HEK293T (cell line): ENCODE data around the gene MLYCD.
A peak's percentile ranks its signal among the peaks of the same experiment; 100 is the strongest.

ENCODE experiments used
- CTCF ChIA-PET: fragments of 350-600 bp; formaldehyde crosslinking; extraction: SDS; loops from one replicate; lab custom pipeline; 2021; ENCODE audit warnings: antibody characterized with exemption, inconsistent platforms; lab: Yijun Ruan, JAX
- POLR2A ChIA-PET: fragments of 350-600 bp; formaldehyde crosslinking; extraction: SDS; loops from one replicate; lab custom pipeline; 2020; ENCODE audit warnings: antibody characterized with exemption, inconsistent platforms; lab: Yijun Ruan, JAX
- DNase-seq: peaks from one replicate; pipeline ENCODE4 v3.0.0; 2012; ENCODE audit warnings: mixed read lengths; ENCODE audit errors: extremely low spot score
- ARNT ChIP-seq: fragments of 450-650 bp; IDR thresholded peaks from 2 replicates; pipeline ENCODE4 v1.6.1; 2017; ENCODE audit warnings: mild to moderate bottlenecking
- BHLHE40 ChIP-seq: fragments of 450-650 bp; IDR thresholded peaks from 2 replicates; pipeline ENCODE4 v1.6.1; 2016; ENCODE audit warnings: mild to moderate bottlenecking, moderate library complexity, borderline replicate concordance
- CTBP1 ChIP-seq: fragments of 450-650 bp; IDR thresholded peaks from 2 replicates; pipeline ENCODE4 v1.6.1; 2016; ENCODE audit warnings: borderline replicate concordance
- ELF4 ChIP-seq: fragments of 450-650 bp; IDR thresholded peaks from 2 replicates; pipeline ENCODE4 v1.6.1; 2017; ENCODE audit warnings: antibody characterized with exemption
- FOXA1 ChIP-seq: fragments of 450-650 bp; IDR thresholded peaks from 2 replicates; pipeline ENCODE4 v1.6.1; 2016; ENCODE audit warnings: mild to moderate bottlenecking
- FOXK2 ChIP-seq: fragments of 450-650 bp; IDR thresholded peaks from 2 replicates; pipeline ENCODE4 v1.6.1; 2016; ENCODE audit warnings: mild to moderate bottlenecking
- FOXM1 ChIP-seq: fragments of 450-650 bp; IDR thresholded peaks from 2 replicates; pipeline ENCODE4 v1.6.1; 2017; ENCODE audit warnings: mild to moderate bottlenecking, borderline replicate concordance
- HDGF ChIP-seq: fragments of 450-650 bp; IDR thresholded peaks from 2 replicates; pipeline ENCODE4 v1.6.1; 2017; ENCODE audit warnings: antibody characterized with exemption, borderline replicate concordance
- L3MBTL2 ChIP-seq: fragments of 450-650 bp; conservative IDR thresholded peaks from 2 replicates; pipeline ENCODE4 v1.6.1; 2016; ENCODE audit warnings: mild to moderate bottlenecking
- LEF1 ChIP-seq: fragments of 450-650 bp; IDR thresholded peaks from 2 replicates; pipeline ENCODE4 v1.6.1; 2017; ENCODE audit warnings: mild to moderate bottlenecking, borderline replicate concordance
- NFRKB ChIP-seq: fragments of 450-650 bp; IDR thresholded peaks from 2 replicates; pipeline ENCODE4 v1.6.1; 2016; ENCODE audit warnings: mild to moderate bottlenecking, moderate library complexity
- PKNOX1 ChIP-seq: fragments of 450-650 bp; IDR thresholded peaks from 2 replicates; pipeline ENCODE4 v1.6.1; 2016
- SP1 ChIP-seq: fragments of 450-650 bp; IDR thresholded peaks from 2 replicates; pipeline ENCODE4 v1.6.1; 2017
- SUZ12 ChIP-seq: fragments of 450-650 bp; IDR thresholded peaks from 2 replicates; pipeline ENCODE4 v1.6.1; 2016; ENCODE audit warnings: mild to moderate bottlenecking
- TARDBP ChIP-seq: fragments of 450-650 bp; IDR thresholded peaks from 2 replicates; pipeline ENCODE4 v1.6.1; 2016
- ZNF384 ChIP-seq: fragments of 450-650 bp; IDR thresholded peaks from 2 replicates; pipeline ENCODE4 v1.6.1; 2016

MLYCD gene

GRCh38 chr16:83898463-83899271 lies at the start of gene MLYCD:
MLYCD (plus strand) TSS chr16:83899115; CDS start chr16:83899145, 30 bp downstream.
- ChIA-PET POLR2A (interaction anchor here (1.1 to 1.5 kb wide), 3 partner anchors 11 to 27 kb away, joined by 3 read pairs; no protein-coding TSS in a partner anchor), CTCF (no interaction called here)
- no peak for TF ChIP-seq FOXM1
- TF ChIP-seq SUZ12: no peak
- TF ChIP-seq ARNT: no peak
- no peak for TF ChIP-seq L3MBTL2
- TF ChIP-seq HDGF: no peak
- no peak for TF ChIP-seq NFRKB
- no peak for TF ChIP-seq SP1
- no peak for TF ChIP-seq BHLHE40
- no peak for TF ChIP-seq ELF4
- no peak for TF ChIP-seq FOXA1
- TF ChIP-seq FOXK2: no peak
- no peak for TF ChIP-seq LEF1
- no peak for TF ChIP-seq CTBP1
- peak; percentile 91 for DNase-seq

- no peak for DNase-seq
- ChIA-PET POLR2A (no interaction called here), CTCF (no interaction called here)
- TF ChIP-seq ELF4 (no peak), FOXM1 (no peak), TARDBP (no peak), FOXA1 (no peak), LEF1 (no peak), SP1 (no peak), NFRKB (no peak), SUZ12 (no peak), L3MBTL2 (no peak), HDGF (no peak), ARNT (no peak), BHLHE40 (no peak), ZNF384 (no peak), PKNOX1 (no peak)
These were observed 49.5 kb upstream of the MLYCD start for GRCh38 chr16:83849421-83849820.

- ChIA-PET CTCF (no interaction called here), POLR2A (no interaction called here)
- no peak for DNase-seq
- TF ChIP-seq FOXM1 (no peak), TARDBP (no peak), FOXK2 (no peak), ZNF384 (no peak), PKNOX1 (no peak), FOXA1 (no peak), HDGF (no peak), ELF4 (no peak), ARNT (no peak), L3MBTL2 (no peak)
These were observed 48.0 kb upstream of the MLYCD start for GRCh38 chr16:83850947-83851346.

GRCh38 chr16:83851473-83851872 lies 47.4 kb upstream of the MLYCD start:
- POLR2A ChIA-PET: no interaction called here
- no peak for DNase-seq
- CTCF ChIA-PET: no interaction called here
- TF ChIP-seq LEF1 (no peak), SP1 (no peak), FOXK2 (no peak), SUZ12 (no peak), FOXM1 (no peak), TARDBP (no peak), NFRKB (no peak), ZNF384 (no peak), HDGF (no peak), ARNT (no peak), ELF4 (no peak), PKNOX1 (no peak), CTBP1 (no peak), BHLHE40 (no peak), FOXA1 (no peak), L3MBTL2 (no peak)

GRCh38 chr16:83852774-83853173 lies 46.1 kb upstream of the MLYCD start:
- POLR2A ChIA-PET: no interaction called here
- CTCF ChIA-PET: no interaction called here
- TF ChIP-seq BHLHE40: no peak
- TF ChIP-seq FOXK2: no peak
- no peak for TF ChIP-seq ARNT
- no peak for TF ChIP-seq FOXA1
- no peak for TF ChIP-seq ELF4
- no peak for TF ChIP-seq CTBP1
- TF ChIP-seq TARDBP: no peak
- no peak for TF ChIP-seq SUZ12
- no peak for TF ChIP-seq NFRKB
- TF ChIP-seq FOXM1: no peak
- TF ChIP-seq PKNOX1: no peak
- no peak for TF ChIP-seq HDGF
- no peak for TF ChIP-seq ZNF384
- TF ChIP-seq L3MBTL2: no peak
- TF ChIP-seq LEF1: no peak
- TF ChIP-seq SP1: no peak
- no peak for DNase-seq
